MM.1S (cell line): Measurements from ENCODE around the gene CAPN10.
"Not testable (repeated sequence)": the region's sequence is repeated elsewhere in the genome, so short reads cannot be mapped to it uniquely, and the experiment has no call there.

Experiments
- DNase-seq: peaks from one replicate; pipeline ENCODE4 v3.0.0-alpha.2; 2015
- H2AFZ ChIP-seq: fragments of 300-600 bp; sonication (generic); 2 replicates; pipeline ENCODE4 v1.6.0; 2016; ENCODE audit warnings: antibody characterized with exemption, low read length
- H3F3A ChIP-seq: fragments of 300-600 bp; sonication (generic); 2 replicates; pipeline ENCODE4 v1.6.1; 2016; ENCODE audit warnings: mild to moderate bottlenecking, antibody characterized with exemption, low read length, moderate library complexity, mixed read lengths; ENCODE audit not compliant: insufficient read depth
- H3K27ac ChIP-seq: fragments of 300-600 bp; sonication (generic); 2 replicates; pipeline ENCODE4 v1.5.1; 2016; ENCODE audit warnings: mild to moderate bottlenecking, low read length
- H3K27me3 ChIP-seq: fragments of 300-600 bp; sonication (generic); replicated peaks from 2 replicates; pipeline ENCODE4 v1.6.0; 2016; ENCODE audit warnings: low read length; ENCODE audit not compliant: insufficient read depth
- H3K36me3 ChIP-seq: fragments of 300-600 bp; sonication (generic); replicated peaks from 2 replicates; pipeline ENCODE4 v1.6.1; 2016; ENCODE audit warnings: mild to moderate bottlenecking, low read length, mixed read lengths; ENCODE audit not compliant: insufficient read depth
- H3K4me1 ChIP-seq: fragments of 300-600 bp; sonication (generic); 2 replicates; pipeline ENCODE4 v1.6.1; 2016; ENCODE audit warnings: low read length, mixed read lengths
- H3K4me2 ChIP-seq: fragments of 300-600 bp; sonication (generic); 2 replicates; pipeline ENCODE4 v1.6.0; 2016; ENCODE audit warnings: low read depth, low read length
- H3K4me3 ChIP-seq: fragments of 300-600 bp; sonication (generic); 2 replicates; pipeline ENCODE4 v1.5.1; 2016; ENCODE audit warnings: low read length, mixed read lengths
- H3K79me2 ChIP-seq: fragments of 300-600 bp; sonication (generic); 2 replicates; pipeline ENCODE4 v1.6.1; 2016; ENCODE audit warnings: mixed run types, low read length, mixed read lengths
- H3K9ac ChIP-seq: fragments of 300-600 bp; sonication (generic); 2 replicates; pipeline ENCODE4 v1.6.1; 2016; ENCODE audit warnings: low read length, mixed read lengths
- H3K9me2 ChIP-seq: fragments of 300-600 bp; sonication (generic); replicated peaks from 2 replicates; pipeline ENCODE4 v1.6.1; 2016; ENCODE audit warnings: mild to moderate bottlenecking, low read length, mixed read lengths; ENCODE audit not compliant: insufficient read depth
- H3K9me3 ChIP-seq: fragments of 300-600 bp; sonication (generic); replicated peaks from 2 replicates; pipeline ENCODE4 v1.6.1; 2016; ENCODE audit warnings: mild to moderate bottlenecking, low read length, mixed read lengths; ENCODE audit not compliant: insufficient read depth
- H4K20me1 ChIP-seq: fragments of 300-600 bp; sonication (generic); 2 replicates; pipeline ENCODE4 v1.6.1; 2016; ENCODE audit warnings: mild to moderate bottlenecking, low read length, moderate library complexity, mixed read lengths; ENCODE audit not compliant: insufficient read depth
- CTCF ChIP-seq: fragments of 300-600 bp; sonication (generic); IDR thresholded peaks from 2 replicates; pipeline ENCODE4 v1.5.1; 2016; ENCODE audit warnings: antibody characterized with exemption, low read length, mixed read lengths
- EZH2 ChIP-seq: fragments of 300-600 bp; sonication (generic); optimal IDR thresholded peaks from 2 replicates; pipeline ENCODE3; 2017; ENCODE audit warnings: low read depth, mild to moderate bottlenecking, antibody characterized with exemption, low read length, mixed read lengths
- EZH2phosphoT487 ChIP-seq: fragments of 300-600 bp; sonication (generic); IDR thresholded peaks from 2 replicates; pipeline ENCODE4 v1.6.1; 2018; ENCODE audit warnings: antibody characterized with exemption, low read length

The CAPN10 gene, protein sequence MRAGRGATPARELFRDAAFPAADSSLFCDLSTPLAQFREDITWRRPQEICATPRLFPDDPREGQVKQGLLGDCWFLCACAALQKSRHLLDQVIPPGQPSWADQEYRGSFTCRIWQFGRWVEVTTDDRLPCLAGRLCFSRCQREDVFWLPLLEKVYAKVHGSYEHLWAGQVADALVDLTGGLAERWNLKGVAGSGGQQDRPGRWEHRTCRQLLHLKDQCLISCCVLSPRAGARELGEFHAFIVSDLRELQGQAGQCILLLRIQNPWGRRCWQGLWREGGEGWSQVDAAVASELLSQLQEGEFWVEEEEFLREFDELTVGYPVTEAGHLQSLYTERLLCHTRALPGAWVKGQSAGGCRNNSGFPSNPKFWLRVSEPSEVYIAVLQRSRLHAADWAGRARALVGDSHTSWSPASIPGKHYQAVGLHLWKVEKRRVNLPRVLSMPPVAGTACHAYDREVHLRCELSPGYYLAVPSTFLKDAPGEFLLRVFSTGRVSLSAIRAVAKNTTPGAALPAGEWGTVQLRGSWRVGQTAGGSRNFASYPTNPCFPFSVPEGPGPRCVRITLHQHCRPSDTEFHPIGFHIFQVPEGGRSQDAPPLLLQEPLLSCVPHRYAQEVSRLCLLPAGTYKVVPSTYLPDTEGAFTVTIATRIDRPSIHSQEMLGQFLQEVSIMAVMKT

GRCh38 chr2:240586198-240586918 lies at the start of gene CAPN10:
CAPN10 (plus strand) TSS chr2:240586734; CDS start chr2:240586912, 178 bp downstream.
- Histone ChIP-seq H3K4me3 (peak within 1 kb of the TSS; percentile 89), H4K20me1 (no peaks in the 10 kb centered on the region), H3K4me1 (peaks cover 32% of the 10 kb centered on the region), H3K79me2 (peaks cover 78% of the 10 kb centered on the region), H2AFZ (peak within 1 kb of the TSS; percentile 70), H3K9me2 (no peaks in the 10 kb centered on the region), H3K27ac (peak within 1 kb of the TSS; percentile 98), H3K9ac (peak within 1 kb of the TSS; percentile 98), H3K27me3 (no peaks in the 10 kb centered on the region), H3K36me3 (no peaks in the 10 kb centered on the region; the same call in 1 of the 2 replicates), H3K4me2 (peak within 1 kb of the TSS; percentile 91), H3K9me3 (no peaks in the 10 kb centered on the region), H3F3A (peaks cover 33% of the 10 kb centered on the region)
- DNase-seq: peak; percentile 97
- TF ChIP-seq EZH2: no peak
- no peak for TF ChIP-seq EZH2phosphoT487
- no peak for TF ChIP-seq CTCF

DNA sequence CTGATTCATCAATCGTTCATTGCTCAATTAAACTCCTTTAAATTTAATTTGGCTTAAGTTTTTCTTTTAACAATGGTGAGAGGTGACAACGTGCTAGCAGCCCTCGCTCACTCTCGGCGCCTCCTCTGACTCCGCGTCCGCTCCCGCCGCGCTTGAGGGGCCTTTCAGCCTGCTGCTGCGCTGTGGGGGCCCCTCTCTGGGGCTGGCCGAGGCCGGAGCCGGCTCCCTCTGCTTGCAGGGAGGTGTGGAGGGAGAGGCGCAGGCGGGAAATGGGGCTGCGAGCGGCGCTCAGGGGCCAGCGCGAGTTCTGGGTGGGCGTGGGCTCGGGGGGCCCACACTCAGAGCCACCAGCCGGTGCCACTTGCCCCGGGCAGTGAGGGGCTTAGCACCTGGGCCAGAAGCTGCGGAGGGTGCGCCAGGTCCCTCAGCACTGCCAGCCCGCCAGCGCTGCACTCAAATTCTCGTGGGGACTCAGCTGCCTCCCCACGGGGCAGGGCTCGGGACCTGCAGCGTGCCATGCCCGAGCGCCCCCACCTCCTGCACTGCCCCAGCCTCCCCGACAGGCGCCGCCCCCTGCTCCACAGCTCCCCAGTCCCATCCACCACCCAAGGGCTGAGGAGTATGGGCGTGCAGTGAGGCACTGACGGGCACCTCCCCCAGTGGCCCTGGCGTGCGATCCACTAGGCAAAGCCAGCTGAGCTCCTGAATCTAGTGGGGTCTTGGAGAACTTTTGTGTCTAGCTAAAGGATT lies 48.3 kb upstream of the CAPN10 start:
- Histone ChIP-seq H3K9ac (no peak overlapping the region), H3K9me3 (no peaks in the 10 kb centered on the region), H3K4me2 (no peak overlapping the region), H3K79me2 (peaks cover 11% of the 10 kb centered on the region; the same call in 1 of the 2 replicates), H2AFZ (no peak overlapping the region), H3K36me3 (peaks cover 4% of the 10 kb centered on the region; the same call in 1 of the 2 replicates), H3K27me3 (no peaks in the 10 kb centered on the region), H4K20me1 (no peaks in the 10 kb centered on the region), H3K4me1 (no peaks in the 10 kb centered on the region), H3K9me2 (no peaks in the 10 kb centered on the region), H3F3A (no peaks in the 10 kb centered on the region), H3K4me3 (no peak overlapping the region), H3K27ac (no peak overlapping the region)
- no peak for TF ChIP-seq EZH2phosphoT487
- no peak for TF ChIP-seq EZH2
- no peak for TF ChIP-seq CTCF
- no peak for DNase-seq

GRCh38 chr2:240539101-240539500 lies 47.4 kb upstream of the CAPN10 start:
- H3K36me3 ChIP-seq, H3K9ac ChIP-seq, H3K9me3 ChIP-seq, H4K20me1 ChIP-seq, H3K9me2 ChIP-seq, H3K4me3 ChIP-seq, H2AFZ ChIP-seq, H3K27ac ChIP-seq, H3F3A ChIP-seq, H3K27me3 ChIP-seq, H3K4me1 ChIP-seq, DNase-seq, H3K4me2 ChIP-seq: not testable (repeated sequence)
- peaks cover 11% of the 10 kb centered on the region; the same call in 1 of the 2 replicates for H3K79me2 ChIP-seq
